Right renal cortex interstitium (tissue), 3 donors: ENCODE results near the gene ABLIM2. TPM values are rescaled to one million over a fixed set of nuclear protein-coding genes. Genes with fewer than 3 reads are reported as not detected.

Experiments
- DNase-seq, 3 donors: peaks; one replicate each; pipeline ENCODE4 v3.0.0-alpha.2; 2013; ENCODE audit warnings: low read depth in 3 of 3, low spot score in 2 of 3
- polyA plus RNA-seq, 3 donors: library from polyadenylated mRNA; unstranded; fragments of 120-200 nt; gene quantifications; one replicate each; pipeline ENCODE4 v1.2.1, GENCODE V29; 2013; ENCODE audit not compliant: insufficient read length in 3 of 3

Gene ABLIM2
- polyA plus RNA-seq, 3 donors, result 6.5 to 7.2 (median 6.9) TPM

DNA sequence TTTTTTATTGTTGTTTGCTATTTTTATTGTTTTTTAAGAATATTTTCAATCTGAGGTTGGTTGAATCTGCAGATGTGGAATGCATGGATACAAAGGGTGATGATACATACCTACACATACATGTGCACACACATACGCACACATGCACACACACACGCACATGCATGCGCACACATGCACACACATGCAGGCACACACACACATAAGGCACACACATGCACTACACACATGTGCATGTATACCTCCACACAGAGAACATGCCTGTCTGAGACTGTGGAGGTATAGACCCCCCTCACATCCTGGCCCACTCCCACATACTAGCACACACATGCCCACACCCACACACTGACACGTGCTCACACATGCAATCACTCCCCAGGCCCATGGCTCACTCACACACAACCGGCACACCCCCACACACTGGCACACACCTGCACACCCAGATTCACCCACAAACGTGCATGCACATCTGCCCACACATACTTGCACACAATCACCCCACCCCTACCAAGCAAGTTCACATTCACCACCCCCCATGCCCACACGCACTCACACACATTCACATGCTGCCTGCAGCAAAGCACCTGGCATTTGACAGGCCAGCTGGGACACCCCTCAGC, 121.4 kb downstream of the ABLIM2 start:
- no peak for DNase-seq

DNA sequence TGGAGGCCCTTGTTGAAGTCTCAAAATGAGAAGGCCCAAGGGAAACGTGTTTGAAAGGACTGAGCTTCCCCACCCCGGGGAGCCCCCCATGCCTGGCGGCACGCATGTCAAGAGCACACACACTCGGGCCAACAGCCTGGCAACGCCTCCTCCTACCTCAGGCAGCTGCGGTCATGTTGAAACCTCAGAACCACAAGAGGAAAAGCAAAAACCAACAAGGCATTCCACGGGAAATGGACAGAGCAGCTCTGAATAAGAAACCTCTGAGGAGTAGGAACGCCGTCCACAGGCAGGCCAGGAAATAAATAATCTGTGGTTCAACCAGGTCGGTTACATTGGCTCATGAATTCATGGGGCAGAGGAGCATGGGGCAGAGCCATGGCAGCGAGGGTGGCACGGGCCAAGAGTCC, 123.2 kb downstream of the ABLIM2 start:
- DNase-seq, result no peak

DNA sequence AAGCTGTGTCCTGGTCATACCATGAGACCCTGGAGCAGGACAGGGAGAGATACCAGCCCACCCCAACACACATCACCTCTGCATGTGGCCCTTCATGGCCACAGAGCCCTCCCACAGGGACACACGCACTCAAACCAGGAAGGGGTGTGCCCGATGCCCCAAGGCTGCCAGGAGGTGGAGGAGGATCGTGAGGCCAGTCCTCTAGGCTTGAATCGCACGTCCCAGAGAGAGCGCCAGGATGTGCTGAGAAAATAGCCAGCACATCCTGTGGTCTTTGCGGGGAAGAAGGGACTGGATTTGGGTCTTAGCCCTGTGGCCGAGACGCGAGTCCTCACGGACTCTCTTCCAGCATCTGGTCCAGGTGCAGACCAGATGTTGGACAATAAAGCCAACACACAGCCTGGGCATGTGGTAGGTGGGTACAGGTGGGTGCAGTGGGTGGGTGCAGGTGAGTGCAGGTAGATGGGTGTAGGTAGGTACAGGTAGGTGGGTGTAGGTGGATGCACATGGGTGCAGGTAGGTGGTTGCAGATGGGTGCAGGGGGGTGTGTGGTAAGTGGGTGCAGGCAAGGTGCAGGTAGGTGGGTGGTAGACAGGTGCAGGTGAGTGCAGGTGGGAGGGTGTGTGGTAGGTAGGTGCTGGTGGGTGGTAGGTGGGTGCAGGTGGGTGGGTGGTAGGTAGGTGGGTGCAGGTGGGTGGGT, 124.6 kb downstream of the ABLIM2 start:
- no peak for DNase-seq

DNA sequence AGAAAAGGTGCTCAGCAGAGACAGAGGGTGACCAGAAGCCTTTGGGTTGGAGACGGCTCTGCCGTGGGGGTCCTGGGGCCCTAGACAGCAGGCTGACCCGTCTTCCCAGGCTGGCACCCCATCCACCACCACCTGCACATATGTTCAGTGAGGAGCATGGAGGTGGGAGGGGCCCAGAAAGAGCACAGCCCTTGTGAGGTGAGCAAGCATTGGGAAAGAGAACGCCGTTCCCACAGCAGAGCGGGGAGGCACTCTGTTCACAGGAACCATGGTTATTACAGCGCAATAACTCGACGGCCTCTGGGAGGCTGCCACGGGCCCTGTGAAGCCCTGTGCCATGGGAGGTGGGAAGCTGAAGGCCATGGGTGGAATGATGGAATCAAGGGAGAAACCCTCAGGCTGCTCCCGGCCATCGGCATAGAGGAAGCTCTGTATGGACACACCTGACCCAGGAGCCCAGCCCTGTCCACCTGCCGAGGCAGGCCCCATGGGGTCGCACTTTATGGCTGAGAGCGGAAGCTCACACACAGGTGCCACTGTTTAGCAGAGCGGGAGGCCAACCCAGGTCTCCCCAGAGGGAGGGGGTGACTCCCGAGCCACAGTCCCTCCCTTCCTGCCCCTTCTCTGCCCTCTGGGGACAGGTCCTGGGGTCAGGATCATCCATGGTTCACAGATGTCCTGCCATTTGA, 125.4 kb downstream of the ABLIM2 start:
- no peak for DNase-seq

DNA sequence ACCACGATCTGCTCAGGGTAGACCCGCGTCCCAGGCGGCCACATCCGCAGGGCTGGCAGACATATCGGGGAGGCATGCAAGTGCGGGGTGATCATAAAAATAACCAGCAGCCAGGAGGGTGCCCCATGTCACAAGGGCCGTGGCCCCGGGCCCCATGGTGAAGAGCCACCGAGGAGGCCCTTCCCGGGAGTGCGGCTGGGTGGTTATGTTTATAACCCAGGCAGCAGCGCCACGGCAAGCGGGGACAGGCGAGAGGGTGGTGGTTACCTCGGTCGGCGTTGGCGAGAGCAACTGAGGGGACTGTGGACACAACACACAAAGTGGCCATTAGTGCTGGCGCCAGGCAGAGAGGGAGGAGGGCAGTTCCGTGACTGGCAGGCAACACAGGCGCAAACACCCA, 126.2 kb downstream of the ABLIM2 start:
- no peak for DNase-seq

DNA sequence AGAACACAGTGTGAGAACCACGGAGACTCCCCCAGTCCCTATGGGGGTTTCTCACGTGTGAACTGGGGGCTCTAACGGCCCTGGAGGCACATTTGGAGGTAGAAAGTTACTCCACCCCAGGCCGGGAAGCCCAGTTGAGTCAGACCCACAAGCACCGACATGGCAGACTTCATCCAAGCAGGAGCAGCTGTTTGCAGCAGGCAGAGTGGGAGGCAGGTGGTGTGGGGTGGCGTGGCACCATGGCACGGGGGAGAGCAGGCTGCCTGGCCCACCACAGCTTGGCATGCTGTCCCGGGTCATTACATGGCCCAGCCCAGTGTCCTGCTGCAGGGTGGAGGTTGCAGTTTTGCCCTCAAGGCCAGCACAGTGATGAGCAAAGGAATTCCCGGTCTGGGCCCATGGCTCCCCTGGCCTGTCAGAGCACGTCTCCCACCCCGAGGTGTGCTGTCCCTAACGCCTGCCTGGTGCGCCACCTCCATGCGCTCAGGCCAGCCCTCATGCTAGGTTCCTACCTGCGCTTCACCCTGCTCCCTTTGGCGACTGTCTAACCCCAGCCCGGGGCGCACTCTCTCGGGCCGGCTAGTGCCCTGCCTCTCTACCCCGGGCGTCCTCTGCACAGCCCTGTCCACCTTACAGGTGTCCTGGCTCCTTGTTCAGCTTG, 128.4 kb downstream of the ABLIM2 start:
- DNase-seq, result no peak

DNA sequence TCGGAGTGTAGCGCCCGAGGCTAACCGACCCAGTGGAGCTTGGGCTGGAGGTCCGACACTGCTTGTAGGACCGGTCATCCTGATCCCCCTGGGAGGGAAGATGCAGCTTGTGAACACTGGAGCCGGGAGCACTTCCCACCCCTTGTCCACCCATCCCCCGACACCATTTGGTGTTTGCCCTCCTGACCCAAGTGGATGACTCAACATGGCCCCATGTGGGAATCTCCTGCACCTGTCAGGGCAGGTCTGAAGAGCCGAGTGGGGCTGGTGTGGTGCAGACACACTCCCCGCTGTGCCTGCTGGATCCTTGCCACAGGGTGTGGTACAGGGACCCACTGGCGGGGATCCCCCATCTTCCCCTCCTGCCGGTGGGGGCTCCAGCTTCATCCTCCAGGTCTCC, 128.9 kb downstream of the ABLIM2 start:
- no peak for DNase-seq

DNA sequence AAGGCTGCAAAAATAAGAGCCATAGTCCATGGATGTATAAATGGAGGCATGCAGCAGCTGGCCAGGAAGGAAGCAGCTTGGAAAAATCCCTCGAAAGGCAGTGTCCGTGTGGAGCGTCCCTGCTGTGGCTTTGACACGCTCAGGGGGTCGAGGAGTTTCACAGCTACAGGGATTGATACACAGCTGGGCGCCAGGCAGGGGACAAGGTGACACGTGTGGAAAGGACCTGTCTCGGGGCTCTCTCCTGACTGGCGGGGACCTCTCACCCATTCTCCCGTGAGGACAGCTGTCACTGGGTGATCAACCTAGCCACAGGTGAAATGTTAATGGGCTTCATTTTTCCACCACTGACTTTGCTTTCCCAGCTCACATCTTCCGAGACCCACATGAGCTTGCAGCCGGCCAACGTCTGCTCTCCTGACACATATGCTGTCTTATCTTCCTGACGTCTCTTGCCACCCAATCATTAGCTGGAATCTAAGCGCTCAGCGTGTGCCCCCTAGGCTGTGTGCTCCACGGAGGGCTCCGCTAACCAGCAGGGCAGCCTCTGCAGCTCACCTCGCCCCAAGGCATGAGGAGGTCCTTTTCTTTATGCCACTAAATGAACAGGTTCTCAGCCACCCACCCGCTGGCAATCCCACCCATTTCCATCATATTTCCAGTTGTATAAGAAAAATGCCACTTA, 129.6 kb downstream of the ABLIM2 start:
- no peak for DNase-seq

DNA sequence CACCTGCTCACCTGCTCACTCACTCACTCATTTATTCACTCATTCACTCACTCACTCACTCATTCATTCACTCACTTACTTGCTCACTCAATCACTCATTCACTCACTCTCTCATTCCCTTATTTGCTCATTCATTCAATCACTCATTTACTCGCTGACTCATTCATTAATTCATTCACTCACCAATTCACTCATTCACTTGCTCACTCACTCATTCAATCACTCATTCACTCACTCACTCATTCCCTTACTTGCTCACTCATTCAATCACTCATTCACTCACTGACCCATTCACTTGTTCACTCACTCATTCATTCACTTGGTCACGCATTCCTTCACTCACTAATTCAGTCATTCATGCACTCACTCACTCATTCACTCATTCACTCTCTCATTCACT, 130.2 kb downstream of the ABLIM2 start:
- DNase-seq, result no peak

DNA sequence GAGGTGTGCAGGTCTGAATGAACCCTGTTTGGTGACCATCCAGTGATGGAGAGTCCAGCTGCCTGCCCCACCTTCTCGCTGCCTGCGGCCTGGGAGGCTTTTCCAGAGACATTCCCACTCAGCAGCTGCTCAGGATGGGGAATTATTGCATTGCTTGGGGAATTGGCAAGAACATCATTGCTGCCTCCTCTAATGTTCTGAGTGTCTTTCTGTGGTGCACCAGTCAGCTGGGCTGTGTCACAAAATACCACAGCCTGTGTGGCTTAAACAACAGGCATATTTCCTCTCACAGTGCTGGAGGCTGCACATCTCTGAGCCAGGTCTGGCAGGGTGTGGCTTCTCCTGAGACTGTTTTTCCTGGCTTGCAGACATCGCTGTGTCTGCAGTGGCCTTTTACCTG, 132.2 kb downstream of the ABLIM2 start:
- no peak for DNase-seq

DNA sequence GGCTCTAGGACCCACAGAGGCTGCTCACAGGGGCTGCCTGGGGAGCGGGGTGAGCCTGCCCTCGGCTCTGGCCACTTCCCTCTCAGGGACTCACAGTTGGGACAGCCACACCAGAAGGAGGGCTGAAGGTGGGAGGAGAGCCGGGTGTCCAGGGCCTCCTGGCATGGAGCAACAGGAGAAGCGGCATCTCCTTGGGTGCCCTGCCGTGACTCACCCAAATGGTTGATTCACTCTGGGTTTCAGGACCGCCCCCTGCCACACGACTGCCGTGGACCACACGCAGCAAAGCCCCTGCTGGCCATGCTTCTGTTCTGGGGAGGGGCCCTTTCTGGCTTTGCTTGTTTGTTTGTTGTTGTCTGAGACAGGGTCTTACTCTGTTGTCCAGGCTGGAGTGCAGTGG, 132.9 kb downstream of the ABLIM2 start:
- DNase-seq, result no peak

DNA sequence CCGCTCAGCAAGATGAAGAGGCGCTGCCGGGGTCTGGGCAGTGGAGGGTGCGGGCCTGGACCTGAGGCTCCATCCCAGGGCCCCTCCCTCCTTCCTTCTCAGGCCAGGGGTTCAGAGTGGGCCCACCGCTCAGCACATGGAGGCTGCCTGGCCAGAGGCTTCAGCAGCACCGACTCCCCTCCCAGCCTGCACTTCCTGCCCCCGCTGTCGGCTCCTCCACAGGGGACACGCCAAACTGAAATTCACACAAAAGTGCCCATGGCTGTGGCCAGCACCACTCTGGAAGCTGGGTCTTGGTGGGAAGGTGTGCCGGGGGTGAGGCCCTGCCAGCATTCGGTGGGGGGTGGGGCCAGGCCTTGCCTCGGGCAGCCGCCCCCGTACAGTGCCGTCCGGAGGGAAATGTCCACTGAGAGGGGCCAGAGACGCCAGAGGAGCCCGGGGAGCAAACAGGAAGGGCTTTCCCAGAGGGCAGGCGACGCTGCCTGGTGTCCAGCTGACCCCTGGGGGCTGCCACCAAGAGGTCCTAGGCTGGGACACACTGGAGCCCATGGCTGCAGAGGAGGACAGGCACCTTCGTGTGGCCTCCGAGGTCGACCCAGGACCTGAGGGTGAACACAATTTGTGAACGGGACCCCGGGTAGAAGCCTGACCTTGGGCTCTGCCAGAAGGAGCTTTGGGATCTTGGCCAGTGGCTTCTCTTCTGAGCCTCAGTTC, 134.4 kb downstream of the ABLIM2 start:
- no peak for DNase-seq

DNA sequence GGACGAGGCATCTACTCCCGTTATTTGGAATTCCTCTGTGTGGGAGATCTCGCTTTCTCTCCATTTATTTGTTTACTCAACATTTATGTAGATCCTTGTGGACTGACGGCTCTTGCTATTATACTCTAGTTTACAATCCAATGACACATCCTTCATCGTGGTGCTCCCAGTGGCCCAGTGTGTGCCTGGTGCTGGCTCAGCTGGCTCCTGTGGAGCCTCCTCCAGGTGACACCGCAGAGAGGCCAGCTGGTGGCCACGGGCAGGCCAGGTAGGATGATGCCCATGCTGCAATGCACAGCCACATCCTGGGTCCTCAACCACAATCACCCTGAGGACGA, 134.9 kb downstream of the ABLIM2 start:
- no peak for DNase-seq

DNA sequence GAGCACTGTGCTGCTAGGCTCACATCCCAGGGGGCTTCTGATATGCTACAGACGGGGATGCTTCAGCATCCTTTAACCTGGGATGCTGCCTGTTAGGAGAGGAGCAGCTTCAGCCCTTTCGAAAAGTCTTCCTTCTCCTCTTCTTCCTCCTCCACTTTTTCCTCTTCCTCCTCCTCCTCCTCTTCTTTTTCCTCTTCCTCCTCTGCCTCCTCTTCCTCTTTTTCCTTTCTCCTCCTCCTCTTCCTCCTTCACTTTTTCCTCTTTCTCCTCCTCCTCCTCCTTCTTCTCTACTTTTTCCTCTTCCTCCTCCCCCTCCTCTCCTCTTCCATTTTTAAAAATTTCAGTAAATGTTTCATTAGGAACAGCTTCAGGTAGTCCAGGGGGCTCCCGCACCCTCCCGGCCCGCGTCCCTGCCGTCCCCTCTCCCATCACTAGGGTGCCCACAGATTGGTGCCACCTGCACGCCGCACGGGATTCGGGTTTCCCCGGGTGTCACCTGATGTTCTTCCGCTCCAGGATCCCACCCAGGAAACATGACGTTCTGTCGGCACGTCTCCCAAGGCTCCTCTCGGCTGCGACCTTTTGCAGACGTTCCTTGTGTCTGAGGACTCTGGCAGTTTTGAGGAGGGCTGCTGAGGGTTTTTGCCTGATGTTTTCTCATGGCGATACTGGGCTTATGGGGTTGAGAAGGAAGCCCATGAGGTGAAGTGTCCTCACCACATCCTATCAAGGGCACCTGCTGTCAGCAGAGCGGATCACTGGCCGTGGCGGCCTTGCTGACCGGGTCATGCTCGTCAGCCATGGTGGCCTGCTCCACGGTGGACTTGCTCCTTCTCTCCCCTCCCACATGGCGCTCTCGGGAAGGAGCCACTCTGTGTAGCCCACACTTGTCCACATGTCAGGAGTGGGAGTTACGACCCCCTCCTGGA, 135.6 kb downstream of the ABLIM2 start:
- DNase-seq, result no peak

DNA sequence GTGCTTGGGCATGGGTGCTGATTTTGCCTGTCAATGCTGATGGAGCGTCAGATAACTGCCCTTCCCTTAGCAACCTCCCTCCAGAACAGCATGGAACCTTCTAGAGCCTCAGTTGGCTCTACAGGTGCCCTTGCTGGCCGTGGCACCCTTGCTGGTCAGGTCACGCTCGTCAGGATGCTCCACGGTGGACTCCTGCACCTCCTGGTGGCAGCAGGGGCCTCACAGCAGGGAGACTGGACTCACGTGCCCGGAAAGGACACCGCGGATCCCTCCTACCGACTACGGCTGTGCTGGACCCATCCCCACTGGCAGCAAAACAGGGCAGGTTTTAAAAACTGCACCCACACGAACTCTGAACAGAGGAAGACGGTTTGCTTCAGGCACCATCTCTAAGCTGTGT, 136.8 kb downstream of the ABLIM2 start:
- no peak for DNase-seq

DNA sequence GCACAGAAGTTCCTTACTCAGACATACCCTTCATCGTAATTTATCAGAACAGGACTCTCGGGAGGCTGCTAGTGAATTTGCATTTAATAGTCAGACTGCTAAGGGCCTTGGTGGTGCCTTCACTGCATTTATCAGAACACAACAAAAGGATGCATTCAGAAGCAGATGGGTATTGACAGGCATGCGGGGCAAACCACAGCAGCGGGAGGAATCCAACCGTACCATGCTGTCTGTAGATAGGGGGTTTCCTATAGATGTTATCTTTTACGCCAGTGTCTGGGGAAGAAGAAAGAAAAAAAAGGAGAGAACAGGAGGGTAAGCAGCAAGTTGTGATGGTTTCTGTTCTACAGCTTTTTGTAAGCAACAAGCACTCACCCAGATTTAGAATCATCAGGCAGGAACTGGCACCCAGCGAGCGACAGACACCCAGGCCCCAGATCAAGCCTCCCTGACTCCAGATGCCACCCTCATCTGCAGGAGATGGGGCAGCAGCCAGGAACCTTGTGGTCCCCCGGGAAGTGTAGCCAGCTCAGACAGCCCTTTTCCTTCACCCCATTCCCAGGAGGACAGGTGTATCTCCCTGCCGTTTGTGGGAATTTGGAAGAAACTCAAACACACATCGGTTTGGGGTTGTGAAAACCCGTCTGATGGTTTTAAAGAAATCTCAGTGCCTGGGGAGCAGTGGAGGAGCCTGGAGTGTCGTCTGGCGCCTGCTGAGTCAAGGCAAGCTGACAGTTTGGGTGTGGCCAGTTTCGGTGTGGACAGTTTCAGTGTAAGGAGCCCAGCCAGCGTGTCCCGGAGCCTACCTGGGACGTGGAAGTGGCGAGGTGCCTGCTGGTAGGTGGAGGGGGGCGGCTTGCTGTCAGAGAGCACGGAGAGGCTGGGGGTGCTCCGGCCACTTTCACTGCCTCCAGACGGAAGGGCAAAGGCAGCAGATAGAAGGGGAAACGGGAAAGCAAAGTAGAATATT, 138.9 kb downstream of the ABLIM2 start:
- DNase-seq, result no peak

DNA sequence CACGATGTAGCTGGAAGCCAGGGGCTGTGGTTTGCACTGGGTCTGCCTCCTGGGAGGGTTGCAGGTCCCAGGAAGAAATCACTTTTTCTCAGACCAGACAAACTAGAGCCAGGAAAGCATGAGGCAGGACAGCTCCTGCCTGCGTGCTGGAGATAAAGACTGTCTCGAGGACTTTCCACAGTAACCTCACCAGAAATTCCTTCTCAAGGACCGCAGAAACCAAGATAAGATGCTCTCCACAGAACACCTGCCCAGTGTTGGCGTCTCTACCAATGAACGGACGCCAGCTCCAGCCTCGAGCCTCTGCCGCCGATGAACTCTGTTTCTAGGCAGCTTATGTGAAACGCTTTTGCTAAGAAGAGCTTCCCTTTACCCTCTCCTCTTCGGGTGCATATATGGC, 142.1 kb downstream of the ABLIM2 start:
- no peak for DNase-seq

DNA sequence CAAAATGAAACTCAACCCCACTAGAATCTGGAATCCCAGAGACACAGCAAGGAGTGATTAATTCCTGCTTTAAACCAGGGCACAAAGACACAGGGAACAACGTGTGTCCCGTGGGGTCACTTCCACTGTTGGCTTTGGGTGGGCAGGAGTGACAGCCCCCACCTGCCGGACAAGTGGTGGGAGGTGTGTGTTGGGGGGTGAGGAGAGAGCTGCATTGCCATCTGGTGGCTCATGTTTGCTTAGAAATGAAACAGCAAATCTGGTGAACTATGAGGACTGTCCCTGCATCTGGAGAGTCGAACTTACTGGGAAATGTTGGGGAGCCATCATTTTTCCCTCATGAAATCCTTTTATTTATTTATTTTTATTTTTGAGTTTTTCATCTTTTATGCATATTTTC, 143.1 kb downstream of the ABLIM2 start:
- DNase-seq, result no peak
